Activated T-helper 1 cell treated with anti-CD3 and anti-CD28 coated beads, Interleukin-12 subunit alpha, Interleukin-12 subunit beta, Interleukin-2, Interleukin-4 antibody, amounts not matched to agents 30 ng/mL and 10 ng/mL and 1 ng/mL, durations not matched to agents 14 hours and 24 hours and 36 hours (primary cell): ENCODE data around the gene RRAS. TPM values are rescaled to one million over a fixed set of nuclear protein-coding genes. Genes with fewer than 3 reads are reported as not detected.
"Not testable (repeated sequence)": the region's sequence is repeated elsewhere in the genome, so short reads cannot be mapped to it uniquely, and the experiment has no call there.

ENCODE experiments used
- DNase-seq: peaks from one replicate; pipeline ENCODE4 v3.0.0; 2021; ENCODE audit warnings: low spot score
- H3K27ac Mint-ChIP-seq: one replicate; pipeline ENCODE4 v1.8.0; 2021; ENCODE audit warnings: mild to moderate bottlenecking, mixed read lengths
- H3K27me3 Mint-ChIP-seq: one replicate; pipeline ENCODE4 v1.8.0; 2022; ENCODE audit warnings: mild to moderate bottlenecking, moderate library complexity, mixed read lengths; ENCODE audit not compliant: insufficient read depth
- H3K36me3 Mint-ChIP-seq: one replicate; pipeline ENCODE4 v1.8.0; 2021; ENCODE audit warnings: low read depth, mixed read lengths
- H3K4me1 Mint-ChIP-seq: one replicate; pipeline ENCODE4 v1.8.0; 2021; ENCODE audit warnings: low read depth, mixed read lengths
- H3K4me3 Mint-ChIP-seq: one replicate; pipeline ENCODE4 v1.8.0; 2021; ENCODE audit warnings: mild to moderate bottlenecking, moderate library complexity, mixed read lengths
- H3K9me3 Mint-ChIP-seq: one replicate; pipeline ENCODE4 v1.8.0; 2021; ENCODE audit warnings: mixed read lengths
- intact Hi-C: fragments of 100-400 bp; cut with micrococcal nuclease; formaldehyde crosslinking; loops from one replicate; pipeline ENCODE4 v1.15.1; 2024
- total RNA-seq: library from RNA; stranded (reverse); gene quantifications from 2 replicates; pipeline ENCODE4 v1.2.3, GENCODE V29; 2022

RRAS gene
- total RNA-seq, 1 donor from 2014 or later: 4.7 TPM

- Mint-ChIP-seq H3K27ac (no peak overlapping the region), H3K4me3 (no peak overlapping the region), H3K36me3 (peaks cover 17% of the 10 kb centered on the region), H3K4me1 (no peaks in the 10 kb centered on the region), H3K9me3 (no peaks in the 10 kb centered on the region), H3K27me3 (no peaks in the 10 kb centered on the region)
- DNase-seq: no peak
- intact Hi-C loops: no loop called here
These were observed 13.7 kb downstream of the RRAS start for GRCh38 chr19:49626226-49626625.

GRCh38 chr19:49624967-49625910, 14.7 kb downstream of the RRAS start:
- intact Hi-C loops: no loop called here
- no peak overlapping the region for H3K27ac Mint-ChIP-seq
- no peaks in the 10 kb centered on the region for H3K27me3 Mint-ChIP-seq
- no peaks in the 10 kb centered on the region for H3K4me1 Mint-ChIP-seq
- no peaks in the 10 kb centered on the region for H3K9me3 Mint-ChIP-seq
- no peak overlapping the region for H3K4me3 Mint-ChIP-seq
- no peak for DNase-seq
- peaks cover 17% of the 10 kb centered on the region for H3K36me3 Mint-ChIP-seq

- DNase-seq, intact Hi-C loops, H3K9me3 Mint-ChIP-seq, H3K27me3 Mint-ChIP-seq, H3K27ac Mint-ChIP-seq, H3K4me3 Mint-ChIP-seq, H3K4me1 Mint-ChIP-seq: not testable (repeated sequence)
- H3K36me3 Mint-ChIP-seq: peaks cover 37% of the 10 kb centered on the region
These were observed 22.1 kb downstream of the RRAS start for GRCh38 chr19:49617860-49618259.

- H3K4me1 Mint-ChIP-seq: peaks cover 6% of the 10 kb centered on the region
- intact Hi-C loops: no loop called here
- peaks cover 40% of the 10 kb centered on the region for H3K36me3 Mint-ChIP-seq
- no peak overlapping the region for H3K27ac Mint-ChIP-seq
- H3K27me3 Mint-ChIP-seq: no peaks in the 10 kb centered on the region
- no peak overlapping the region for H3K4me3 Mint-ChIP-seq
- no peaks in the 10 kb centered on the region for H3K9me3 Mint-ChIP-seq
- DNase-seq: no peak
These were observed 23.0 kb downstream of the RRAS start for GRCh38 chr19:49616945-49617344.

- no peak for DNase-seq
- no peak overlapping the region for H3K27ac Mint-ChIP-seq
- intact Hi-C loops: no loop called here
- no peaks in the 10 kb centered on the region for H3K9me3 Mint-ChIP-seq
- H3K4me1 Mint-ChIP-seq: peaks cover 6% of the 10 kb centered on the region
- no peak overlapping the region for H3K4me3 Mint-ChIP-seq
- peaks cover 40% of the 10 kb centered on the region for H3K36me3 Mint-ChIP-seq
- H3K27me3 Mint-ChIP-seq: no peaks in the 10 kb centered on the region
These were observed 23.4 kb downstream of the RRAS start for GRCh38 chr19:49616532-49616931.

GRCh38 chr19:49615861-49616260, 24.1 kb downstream of the RRAS start:
- intact Hi-C loops: no loop called here
- Mint-ChIP-seq H3K4me3 (no peak overlapping the region), H3K27me3 (no peaks in the 10 kb centered on the region), H3K9me3 (no peaks in the 10 kb centered on the region), H3K27ac (no peak overlapping the region), H3K36me3 (peaks cover 40% of the 10 kb centered on the region), H3K4me1 (peaks cover 6% of the 10 kb centered on the region)
- no peak for DNase-seq

- DNase-seq: no peak
- peaks cover 40% of the 10 kb centered on the region for H3K36me3 Mint-ChIP-seq
- peak overlapping the region; percentile 50 for H3K27ac Mint-ChIP-seq
- H3K4me3 Mint-ChIP-seq: no peak overlapping the region
- H3K27me3 Mint-ChIP-seq: no peaks in the 10 kb centered on the region
- peaks cover 6% of the 10 kb centered on the region for H3K4me1 Mint-ChIP-seq
- no peaks in the 10 kb centered on the region for H3K9me3 Mint-ChIP-seq
- intact Hi-C loops: no loop called here
These were observed 25.7 kb downstream of the RRAS start for GRCh38 chr19:49614096-49614833.

GRCh38 chr19:49613374-49613773, 26.6 kb downstream of the RRAS start:
- intact Hi-C loops: no loop called here
- DNase-seq: no peak
- H3K27ac Mint-ChIP-seq: no peak overlapping the region
- peaks cover 36% of the 10 kb centered on the region for H3K36me3 Mint-ChIP-seq
- H3K27me3 Mint-ChIP-seq: no peaks in the 10 kb centered on the region
- peaks cover 6% of the 10 kb centered on the region for H3K4me1 Mint-ChIP-seq
- no peak overlapping the region for H3K4me3 Mint-ChIP-seq
- H3K9me3 Mint-ChIP-seq: no peaks in the 10 kb centered on the region

GRCh38 chr19:49609499-49610092, 30.3 kb downstream of the RRAS start:
- Mint-ChIP-seq H3K9me3 (no peaks in the 10 kb centered on the region), H3K27ac (no peak overlapping the region), H3K4me1 (peaks cover 6% of the 10 kb centered on the region), H3K4me3 (no peak overlapping the region), H3K36me3 (peaks cover 13% of the 10 kb centered on the region), H3K27me3 (no peaks in the 10 kb centered on the region)
- intact Hi-C loops: no loop called here
- DNase-seq: no peak

GRCh38 chr19:49605605-49606004, 34.3 kb downstream of the RRAS start:
- H3K27ac Mint-ChIP-seq: no peak overlapping the region
- no peak overlapping the region for H3K4me3 Mint-ChIP-seq
- peaks cover 7% of the 10 kb centered on the region for H3K36me3 Mint-ChIP-seq
- no peak for DNase-seq
- intact Hi-C loops: no loop called here
- H3K9me3 Mint-ChIP-seq: no peaks in the 10 kb centered on the region
- no peaks in the 10 kb centered on the region for H3K4me1 Mint-ChIP-seq
- H3K27me3 Mint-ChIP-seq: no peaks in the 10 kb centered on the region

GRCh38 chr19:49602806-49603205, 37.1 kb downstream of the RRAS start:
- Mint-ChIP-seq H3K36me3 (peaks cover 15% of the 10 kb centered on the region), H3K4me3 (no peak overlapping the region), H3K27ac (no peak overlapping the region), H3K9me3 (no peaks in the 10 kb centered on the region), H3K4me1 (no peaks in the 10 kb centered on the region), H3K27me3 (no peaks in the 10 kb centered on the region)
- no peak for DNase-seq
- intact Hi-C loops: no loop called here

- H3K9me3 Mint-ChIP-seq: no peaks in the 10 kb centered on the region
- no peaks in the 10 kb centered on the region for H3K4me1 Mint-ChIP-seq
- no peak overlapping the region for H3K27ac Mint-ChIP-seq
- no peak overlapping the region for H3K4me3 Mint-ChIP-seq
- DNase-seq: no peak
- no peaks in the 10 kb centered on the region for H3K27me3 Mint-ChIP-seq
- H3K36me3 Mint-ChIP-seq: peaks cover 13% of the 10 kb centered on the region
- intact Hi-C loops: no loop called here
These were observed 38.4 kb downstream of the RRAS start for GRCh38 chr19:49601482-49602038.
